Measurements from ENCODE around the gene FNBP1. TPM values are rescaled to one million over a fixed set of nuclear protein-coding genes. Genes with fewer than 3 reads are reported as not detected.

The FNBP1 gene
- total RNA-seq, 1 donor from 2014 or later = 63.5 TPM

GRCh38 chr9:129863059-129863690 lies 179.8 kb downstream of the FNBP1 start:
- Mint-ChIP-seq H3K4me3 (ENCODE audit: unreplicated experiment) (no peak overlapping the region), H3K27me3 (ENCODE audit: low read depth, unreplicated experiment) (no peaks in the 10 kb centered on the region), H3K9me3 (ENCODE audit: unreplicated experiment) (no peaks in the 10 kb centered on the region), H3K4me1 (ENCODE audit: low read depth, unreplicated experiment) (peaks cover 1% of the 10 kb centered on the region), H3K36me3 (ENCODE audit: low read depth, unreplicated experiment) (peaks cover 26% of the 10 kb centered on the region), H3K27ac (ENCODE audit: unreplicated experiment) (no peak overlapping the region)
- Histone ChIP-seq H3K4me2 (ENCODE audit: low read length) (no peak overlapping the region), H3K4me1 (ENCODE audit: insufficient read depth, low read length) (peaks cover 5% of the 10 kb centered on the region), H3K27ac (ENCODE audit: low read depth, low read length) (no peak overlapping the region), H3K36me3 (ENCODE audit: insufficient read depth, low read length) (peaks cover 10% of the 10 kb centered on the region), H2AFZ (ENCODE audit: low read depth, low read length) (no peak overlapping the region), H3K9ac (ENCODE audit: low read length) (no peak overlapping the region), H3K27me3 (ENCODE audit: insufficient read depth, low read length) (no peaks in the 10 kb centered on the region), H4K20me1 (ENCODE audit: insufficient read depth, low read length) (no peaks in the 10 kb centered on the region), H3K4me3 (ENCODE audit: insufficient read depth, low read depth, low read length) (no peak overlapping the region), H3K9me3 (ENCODE audit: insufficient read depth, low read depth, low read length) (no peaks in the 10 kb centered on the region), H3K79me2 (ENCODE audit: insufficient read depth, low read length) (no peaks in the 10 kb centered on the region)
- no peak for TF ChIP-seq CTCF (IDR thresholded peaks at IDR 0.05; ENCODE audit: insufficient read depth, low read depth, low read length)
- no peak for TF ChIP-seq EZH2 (IDR thresholded peaks at IDR 0.05; ENCODE audit: insufficient read depth, low read length)
- DNase-seq (ENCODE audit: low read depth) (peak; percentile 94), FAIRE-seq (no peak)

- Mint-ChIP-seq H3K27me3 (ENCODE audit: low read depth, unreplicated experiment) (no peaks in the 10 kb centered on the region), H3K4me3 (ENCODE audit: unreplicated experiment) (no peak overlapping the region), H3K36me3 (ENCODE audit: low read depth, unreplicated experiment) (peaks cover 31% of the 10 kb centered on the region), H3K9me3 (ENCODE audit: unreplicated experiment) (no peaks in the 10 kb centered on the region), H3K4me1 (ENCODE audit: low read depth, unreplicated experiment) (peaks cover 1% of the 10 kb centered on the region), H3K27ac (ENCODE audit: unreplicated experiment) (no peak overlapping the region)
- Histone ChIP-seq H4K20me1 (ENCODE audit: insufficient read depth, low read length) (peaks cover 2% of the 10 kb centered on the region), H3K4me1 (ENCODE audit: insufficient read depth, low read length) (peaks cover 5% of the 10 kb centered on the region), H3K9me3 (ENCODE audit: insufficient read depth, low read depth, low read length) (no peaks in the 10 kb centered on the region), H3K4me3 (ENCODE audit: insufficient read depth, low read depth, low read length) (no peak overlapping the region), H3K27me3 (ENCODE audit: insufficient read depth, low read length) (no peaks in the 10 kb centered on the region), H3K36me3 (ENCODE audit: insufficient read depth, low read length) (peaks cover 17% of the 10 kb centered on the region), H3K4me2 (ENCODE audit: low read length) (no peak overlapping the region), H3K27ac (ENCODE audit: low read depth, low read length) (no peak overlapping the region), H2AFZ (ENCODE audit: low read depth, low read length) (no peak overlapping the region), H3K79me2 (ENCODE audit: insufficient read depth, low read length) (no peaks in the 10 kb centered on the region), H3K9ac (ENCODE audit: low read length) (no peak overlapping the region)
- FAIRE-seq = no peak
- TF ChIP-seq CTCF (IDR thresholded peaks at IDR 0.05; ENCODE audit: insufficient read depth, low read depth, low read length) (no peak), EZH2 (IDR thresholded peaks at IDR 0.05; ENCODE audit: insufficient read depth, low read length) (no peak)
- DNase-seq (ENCODE audit: low read depth) = no peak
These were observed 181.6 kb downstream of the FNBP1 start for GRCh38 chr9:129861447-129861827.

- Histone ChIP-seq H3K9me3 (ENCODE audit: insufficient read depth, low read depth, low read length) (no peaks in the 10 kb centered on the region), H3K27ac (ENCODE audit: low read depth, low read length) (no peak overlapping the region), H3K4me2 (ENCODE audit: low read length) (no peak overlapping the region), H2AFZ (ENCODE audit: low read depth, low read length) (no peak overlapping the region), H3K4me1 (ENCODE audit: insufficient read depth, low read length) (peaks cover 5% of the 10 kb centered on the region), H4K20me1 (ENCODE audit: insufficient read depth, low read length) (peaks cover 5% of the 10 kb centered on the region), H3K4me3 (ENCODE audit: insufficient read depth, low read depth, low read length) (no peak overlapping the region), H3K79me2 (ENCODE audit: insufficient read depth, low read length) (no peaks in the 10 kb centered on the region), H3K27me3 (ENCODE audit: insufficient read depth, low read length) (no peaks in the 10 kb centered on the region), H3K36me3 (ENCODE audit: insufficient read depth, low read length) (peaks cover 17% of the 10 kb centered on the region), H3K9ac (ENCODE audit: low read length) (no peak overlapping the region)
- TF ChIP-seq CTCF (IDR thresholded peaks at IDR 0.05; ENCODE audit: insufficient read depth, low read depth, low read length) (no peak), EZH2 (IDR thresholded peaks at IDR 0.05; ENCODE audit: insufficient read depth, low read length) (no peak)
- Mint-ChIP-seq H3K36me3 (ENCODE audit: low read depth, unreplicated experiment) (peaks cover 31% of the 10 kb centered on the region), H3K4me3 (ENCODE audit: unreplicated experiment) (no peak overlapping the region), H3K27ac (ENCODE audit: unreplicated experiment) (no peak overlapping the region), H3K27me3 (ENCODE audit: low read depth, unreplicated experiment) (no peaks in the 10 kb centered on the region), H3K9me3 (ENCODE audit: unreplicated experiment) (no peaks in the 10 kb centered on the region), H3K4me1 (ENCODE audit: low read depth, unreplicated experiment) (peaks cover 1% of the 10 kb centered on the region)
- no peak for FAIRE-seq
- DNase-seq (ENCODE audit: low read depth) = no peak
These were observed 182.1 kb downstream of the FNBP1 start for GRCh38 chr9:129860653-129861446.
